GM12801 (cell line): Measurements from ENCODE around the gene SLC25A24.

Experiments used
- CTCF ChIP-seq: IDR thresholded peaks from one replicate; pipeline ENCODE4 v1.5.1; 2011; ENCODE audit warnings: control low read depth; ENCODE audit not compliant: insufficient read length; ENCODE audit errors: extremely low read depth

Gene SLC25A24

GRCh38 chr1:108182959-108183700 is 17.0 kb downstream of the SLC25A24 start:
- TF ChIP-seq CTCF, result no peak

- TF ChIP-seq CTCF, result no peak
Measured at GRCh38 chr1:108179018-108179417, 21.1 kb downstream of the SLC25A24 start.

- TF ChIP-seq CTCF, result no peak
Measured at GRCh38 chr1:108158893-108159453, 41.2 kb downstream of the SLC25A24 start.

GRCh38 chr1:108154314-108154713 is 45.8 kb downstream of the SLC25A24 start:
- TF ChIP-seq CTCF, result no peak

GRCh38 chr1:108152782-108153222 is 47.3 kb downstream of the SLC25A24 start:
- TF ChIP-seq CTCF, result no peak

- TF ChIP-seq CTCF, result no peak
Measured at GRCh38 chr1:108151548-108151947, 48.6 kb downstream of the SLC25A24 start.

GRCh38 chr1:108149796-108150467 is 50.2 kb downstream of the SLC25A24 start:
- no peak for TF ChIP-seq CTCF
